K562 (cell line): ENCODE data around the gene KLK13. TPM values are rescaled to one million over a fixed set of nuclear protein-coding genes. Genes with fewer than 3 reads are reported as not detected.
A peak's percentile ranks its signal among the peaks of the same experiment; 100 is the strongest.

Experiments used
- ATAC-seq: fragments of 200-7000 bp; cut with Tn5 transposase; 3 replicates; pipeline ENCODE4 v1.9.1; 2020; ENCODE audit warnings: moderate library complexity
- BruUV-seq: library from RNA; stranded (reverse); fragments of 400-500 nt; replicated peaks from 2 replicates; lab custom pipeline; 2021; lab: Mats Ljungman, UMichigan
- CTCF ChIA-PET: fragments of 300-600 bp; formaldehyde crosslinking; extraction: SDS; loops from one replicate; lab custom pipeline; 2021; ENCODE audit warnings: low intra/inter-chr PET ratio; lab: Yijun Ruan, JAX
- POLR2A ChIA-PET: fragments of 300-600, 350-650 bp; sonication (Branson Sonifier 250); formaldehyde crosslinking; extraction: SDS; loops from one replicate; lab custom pipeline; 2021; ENCODE audit warnings: antibody characterized with exemption, inconsistent platforms; lab: Yijun Ruan, JAX
- DNase-seq, 4 experiments: peaks; one replicate each; pipeline versions ENCODE4 v3.0.0 to v3.0.0-alpha.2; 2011 to 2018; ENCODE audit warnings: low spot score in 3 of 4, mixed read lengths in 3 of 4; ENCODE audit errors: extremely low read depth in 1 of 4
- FAIRE-seq: peaks from 2 replicates; lab custom pipeline; 2011; peaks lifted over from hg19 to GRCh38; lab: Jason Lieb, UNC
- H2AFZ ChIP-seq: 2 replicates; pipeline ENCODE4 v1.6.0; 2011; ENCODE audit warnings: low read depth, low read length, control low read depth, inconsistent platforms
- H3K27ac ChIP-seq: fragments of 200-600 bp; 3 replicates; pipeline ENCODE4 v1.8.0; 2011; ENCODE audit warnings: low read depth, mild to moderate bottlenecking, control low read depth, inconsistent platforms, low read length, moderate library complexity, mixed read lengths; ENCODE audit errors: extremely low read depth
- H3K27me3 ChIP-seq, 2 experiments: fragments of 300-600 bp in 1 of 2; 2 replicates in 1 of 2; 3 replicates in 1 of 2; pipeline versions ENCODE4 v1.6.0 to v1.8.0; 2011; ENCODE audit warnings: inconsistent platforms in 2 of 2, low read length in 2 of 2, mild to moderate bottlenecking in 1 of 2, mixed read lengths in 1 of 2, moderate library complexity in 1 of 2; ENCODE audit not compliant: control insufficient read depth in 2 of 2, insufficient read depth in 2 of 2
- H3K36me3 ChIP-seq: fragments of 300-600 bp; 3 replicates; pipeline ENCODE4 v1.8.0; 2011; ENCODE audit warnings: mild to moderate bottlenecking, low read length, inconsistent platforms; ENCODE audit not compliant: control insufficient read depth, insufficient read depth
- H3K4me1 ChIP-seq, 2 experiments: fragments of 200-600 bp in 1 of 2; replicated peaks in 1 of 2; 2 replicates in 1 of 2; 3 replicates in 1 of 2; pipeline versions ENCODE4 v1.5.1 to v1.8.0; 2011; ENCODE audit warnings: inconsistent platforms in 2 of 2, low read length in 2 of 2, mild to moderate bottlenecking in 1 of 2, mixed read lengths in 1 of 2, moderate library complexity in 1 of 2; ENCODE audit not compliant: control insufficient read depth in 2 of 2, insufficient read depth in 2 of 2
- H3K4me2 ChIP-seq: 2 replicates; pipeline ENCODE4 v1.6.1; 2011; ENCODE audit warnings: low read length, control low read depth, inconsistent platforms, mixed read lengths; ENCODE audit not compliant: insufficient read depth
- H3K4me3 ChIP-seq: fragments of 200-600 bp; sonication (generic), shearing (Covaris generic); 2 replicates; pipeline ENCODE4 v1.5.1; 2016; ENCODE audit warnings: control low read depth, inconsistent platforms
- H3K79me2 ChIP-seq: fragments of 200-600 bp; 3 replicates; pipeline ENCODE4 v1.8.0; 2011; ENCODE audit warnings: low read length, inconsistent platforms; ENCODE audit not compliant: control insufficient read depth, insufficient read depth
- H3K9ac ChIP-seq, 2 experiments: 2 replicates each; pipeline versions ENCODE4 v1.6.0 to v1.6.1; 2011; ENCODE audit warnings: low read depth in 2 of 2, low read length in 2 of 2, control low read depth in 1 of 2, inconsistent platforms in 1 of 2, mild to moderate bottlenecking in 1 of 2, mixed read lengths in 1 of 2; ENCODE audit not compliant: insufficient read depth in 1 of 2
- H3K9me1 ChIP-seq: one replicate; pipeline ENCODE4 v1.6.0; 2011; ENCODE audit warnings: inconsistent platforms, mild to moderate bottlenecking, low read length, moderate library complexity; ENCODE audit not compliant: control insufficient read depth, insufficient read depth
- H3K9me3 ChIP-seq: replicated peaks from 2 replicates; pipeline ENCODE4 v1.5.1; 2011; ENCODE audit warnings: low read depth, low read length, inconsistent platforms; ENCODE audit not compliant: control insufficient read depth, insufficient read depth
- H4K20me1 ChIP-seq: replicated peaks from 2 replicates; pipeline ENCODE4 v1.6.1; 2011; ENCODE audit warnings: low read length, inconsistent platforms, mixed read lengths; ENCODE audit not compliant: control insufficient read depth, insufficient read depth
- COPS2 ChIP-seq: fragments of 450-650 bp; conservative IDR thresholded peaks from 2 replicates; pipeline ENCODE4 v1.6.1; 2016; ENCODE audit warnings: mild to moderate bottlenecking, moderate library complexity
- DNMT1 ChIP-seq: fragments of 450-650 bp; IDR thresholded peaks from 2 replicates; pipeline ENCODE4 v1.6.1; 2016; ENCODE audit warnings: antibody characterized with exemption, mild to moderate bottlenecking
- E2F6 ChIP-seq, 2 experiments: IDR thresholded peaks; 2 replicates each; pipeline ENCODE4 v1.6.1; 2011; ENCODE audit warnings: borderline replicate concordance in 1 of 2, control low read depth in 1 of 2, low read depth in 1 of 2, low read length in 1 of 2, mild to moderate bottlenecking in 1 of 2, mixed read lengths in 1 of 2, moderate library complexity in 1 of 2; ENCODE audit not compliant: insufficient read depth in 1 of 2, insufficient read length in 1 of 2, poor library complexity in 1 of 2, severe bottlenecking in 1 of 2; ENCODE audit errors: extremely low read depth in 1 of 2
- EHMT2 ChIP-seq: fragments of 450-650 bp; IDR thresholded peaks from 2 replicates; pipeline ENCODE4 v1.6.1; 2018; ENCODE audit warnings: antibody characterized with exemption
- ELF4 ChIP-seq: fragments of 450-650 bp; formaldehyde crosslinking; IDR thresholded peaks from 2 replicates; pipeline ENCODE4 v1.4.0; 2022; ENCODE audit warnings: missing genetic modification characterization
- EP400 ChIP-seq: fragments of 450-650 bp; IDR thresholded peaks from 2 replicates; pipeline ENCODE4 v1.6.1; 2017; ENCODE audit warnings: antibody characterized with exemption, mild to moderate bottlenecking, moderate library complexity
- HCFC1 ChIP-seq: IDR thresholded peaks from 2 replicates; pipeline ENCODE4 v1.6.1; 2012; ENCODE audit warnings: low read depth, low read length, improper control_type of control experiment
- HDAC1 ChIP-seq, 2 experiments: fragments of 450-650 bp; IDR thresholded peaks; 2 replicates each; pipeline ENCODE4 v1.6.1; 2016 to 2017; ENCODE audit warnings: inconsistent platforms in 1 of 2, mild to moderate bottlenecking in 1 of 2, moderate library complexity in 1 of 2
- HNRNPL ChIP-seq: fragments of 200-400 bp; formaldehyde crosslinking; IDR thresholded peaks from 2 replicates; pipeline ENCODE4 v1.6.1; 2017; ENCODE audit warnings: low read depth, mild to moderate bottlenecking, low read length
- HNRNPUL1 ChIP-seq: fragments of 200-400 bp; formaldehyde crosslinking; IDR thresholded peaks from 2 replicates; pipeline ENCODE4 v1.6.1; 2017; ENCODE audit warnings: low read length
- KDM1A ChIP-seq, 2 experiments: fragments of 450-650 bp; IDR thresholded peaks; 2 replicates each; pipeline ENCODE4 v1.6.1; 2016; ENCODE audit warnings: mild to moderate bottlenecking in 2 of 2
- MAFK ChIP-seq: IDR thresholded peaks from 2 replicates; pipeline ENCODE4 v1.6.1; 2011; ENCODE audit warnings: low read length, improper control_type of control experiment
- NFYB ChIP-seq: IDR thresholded peaks from 2 replicates; pipeline ENCODE4 v1.6.1; 2011; ENCODE audit warnings: mild to moderate bottlenecking, moderate library complexity; ENCODE audit not compliant: insufficient read length; ENCODE audit errors: extremely low read depth
- PURB ChIP-seq: sonication (generic); formaldehyde crosslinking; IDR thresholded peaks from 2 replicates; pipeline ENCODE4 v1.9.0; 2021; ENCODE audit warnings: low read depth, mild to moderate bottlenecking, missing genetic modification reagents
- SMAD2 ChIP-seq: fragments of 150-350 bp; IDR thresholded peaks from 2 replicates; pipeline ENCODE4 v1.6.1; 2014; ENCODE audit warnings: low read depth, mild to moderate bottlenecking, low read length
- SNRNP70 ChIP-seq: fragments of 200-400 bp; formaldehyde crosslinking; optimal IDR thresholded peaks from 2 replicates; pipeline ENCODE3; 2017; ENCODE audit warnings: low read depth, low read length
- SRSF7 ChIP-seq: fragments of 200-400 bp; formaldehyde crosslinking; optimal IDR thresholded peaks from 2 replicates; pipeline ENCODE3; 2017; ENCODE audit warnings: mild to moderate bottlenecking, low read depth, low read length
- STAT5A ChIP-seq: IDR thresholded peaks from 2 replicates; pipeline ENCODE4 v1.6.1; 2012; ENCODE audit warnings: low read length, inconsistent platforms, borderline replicate concordance
- TAF7 ChIP-seq: fragments of 450-650 bp; IDR thresholded peaks from 2 replicates; pipeline ENCODE4 v1.6.1; 2016; ENCODE audit warnings: missing genetic modification characterization, missing compliant biosample characterization
- TCF3 ChIP-seq: sonication (generic); formaldehyde crosslinking; IDR thresholded peaks from 2 replicates; pipeline ENCODE4 v1.4.0; 2020; ENCODE audit warnings: mild to moderate bottlenecking, missing genetic modification reagents
- WGBS: fragments of 100-300 bp; shearing (Covaris generic); methylation state at CpG from one replicate; pipeline ENCODE4 v1.1.6; 2016; ENCODE audit warnings: low coverage, mixed read lengths; ENCODE audit not compliant: insufficient coverage; ENCODE audit errors: missing lambda C conversion rate; 5-methylcytosine and 5-hydroxymethylcytosine counted together
- in situ Hi-C: fragments of 300-500 bp; cut with MboI; formaldehyde crosslinking; loops from 4 replicates; pipeline ENCODE4 v1.15.0; 2018; ENCODE audit warnings: inconsistent platforms, mixed read lengths
- intact Hi-C: fragments of 100-400 bp; cut with micrococcal nuclease; formaldehyde crosslinking; loops from 2 replicates; pipeline ENCODE4 v1.14.2; 2022
- polyA plus RNA-seq, 8 experiments: library from polyadenylated mRNA; depleted of rRNA in 4 of 8; stranded (reverse) in 5 of 8; unstranded in 3 of 8; fragments of >200 nt; fragmentation: Nextera tagmentation in 2 of 8; fragmentation: Illumina TruSeq in 1 of 8; extraction: Ambion mirVana in 2 of 8; extraction: Trizol in 1 of 8; gene quantifications; 2 replicates each; pipeline versions ENCODE4 v1.2.1 to v1.2.3, GENCODE V29; 2011 to 2014; ENCODE audit warnings: inconsistent platforms in 1 of 8, missing spikeins in 1 of 8
- total RNA-seq, 7 experiments: library from RNA; depleted of rRNA in 6 of 7; stranded (reverse); fragments of >200 nt in 6 of 7; fragmentation: Illumina TruSeq in 2 of 7; extraction: Trizol in 2 of 7; gene quantifications; 2 replicates each; pipeline versions ENCODE4 v1.2.1 to v1.2.3, GENCODE V29; 2011 to 2021; ENCODE audit warnings: low replicate concordance in 1 of 7
- TF ChIP-seq, protein P1 (sequence below): fragments of 250-450 bp; sonication (Bioruptor Pico); IDR thresholded peaks from 2 replicates; pipeline ENCODE4 v1.5.1; 2021; ENCODE audit warnings: mild to moderate bottlenecking

KLK13 gene
- total and polyA plus RNA-seq, 9 of the 15 experiments (the other 6 are each of a cell fraction or from before 2014, with no cell fraction given), result 0.72 to 9.0 (median 2.3) TPM

DNA sequence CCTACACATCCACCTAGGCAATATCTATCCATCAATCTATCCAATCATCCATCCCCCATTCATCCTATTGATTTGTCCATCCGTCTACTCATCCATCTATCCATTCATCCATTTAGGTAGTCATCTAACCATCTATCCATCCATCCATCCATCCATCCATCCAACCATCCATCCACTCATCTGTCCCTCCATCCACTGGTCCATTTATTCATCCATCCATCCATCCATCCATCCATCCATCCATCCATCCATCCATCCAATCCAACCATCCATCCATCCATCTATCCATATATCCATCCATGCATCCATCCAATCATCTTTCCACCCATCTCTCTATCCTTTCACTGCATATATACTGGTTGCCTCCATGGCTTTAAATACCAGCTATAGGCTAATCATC is 3.9 kb downstream of the KLK13 start:
- Histone ChIP-seq H4K20me1 (no peaks in the 10 kb centered on the region), H3K4me3 (no peak overlapping the region), H3K4me2 (no peak overlapping the region), H2AFZ (no peak overlapping the region), H3K4me1 (peaks cover 13 to 15% of the 10 kb centered on the region in 2 experiments), H3K36me3 (no peaks in the 10 kb centered on the region), H3K9me1 (no peaks in the 10 kb centered on the region), H3K79me2 (no peaks in the 10 kb centered on the region), H3K27me3 (no peaks in the 10 kb centered on the region), H3K9ac (no peak overlapping the region), H3K27ac (no peak overlapping the region), H3K9me3 (no peaks in the 10 kb centered on the region)
- TF ChIP-seq SNRNP70 (no peak), E2F6 (IDR thresholded peaks at IDR 0.05; ENCODE audit: borderline replicate concordance in 1 of 2, extremely low read depth in 1 of 2, insufficient read depth in 1 of 2, insufficient read length in 1 of 2, low read depth in 1 of 2, low read length in 1 of 2, poor library complexity in 1 of 2, severe bottlenecking in 1 of 2) (no peak), STAT5A (no peak), NFYB (no peak), MAFK (no peak), HCFC1 (no peak), SRSF7 (no peak), SMAD2 (no peak), DNMT1 (no peak), EP400 (no peak), HNRNPL (no peak), HNRNPUL1 (no peak), HDAC1 (IDR thresholded peaks at IDR 0.05) (0 out of 4 replicates have a peak, but pooled peaks of 1 of the 2 experiments have one; percentile 13), EHMT2 (peak; percentile 66; the same call in 1 of the 2 replicates), TAF7 (tag) (no peak), KDM1A (IDR thresholded peaks at IDR 0.05) (0 out of 4 replicates have a peak, but pooled peaks of 1 of the 2 experiments have one; percentile 21), COPS2 (no peak), PURB (CRISPR knock-in tag) (no peak), ELF4 (CRISPR knock-in tag) (peak; percentile 74; the same call in 1 of the 2 replicates), TCF3 (CRISPR knock-in tag) (no peak)
- TF ChIP-seq, protein P1, sequence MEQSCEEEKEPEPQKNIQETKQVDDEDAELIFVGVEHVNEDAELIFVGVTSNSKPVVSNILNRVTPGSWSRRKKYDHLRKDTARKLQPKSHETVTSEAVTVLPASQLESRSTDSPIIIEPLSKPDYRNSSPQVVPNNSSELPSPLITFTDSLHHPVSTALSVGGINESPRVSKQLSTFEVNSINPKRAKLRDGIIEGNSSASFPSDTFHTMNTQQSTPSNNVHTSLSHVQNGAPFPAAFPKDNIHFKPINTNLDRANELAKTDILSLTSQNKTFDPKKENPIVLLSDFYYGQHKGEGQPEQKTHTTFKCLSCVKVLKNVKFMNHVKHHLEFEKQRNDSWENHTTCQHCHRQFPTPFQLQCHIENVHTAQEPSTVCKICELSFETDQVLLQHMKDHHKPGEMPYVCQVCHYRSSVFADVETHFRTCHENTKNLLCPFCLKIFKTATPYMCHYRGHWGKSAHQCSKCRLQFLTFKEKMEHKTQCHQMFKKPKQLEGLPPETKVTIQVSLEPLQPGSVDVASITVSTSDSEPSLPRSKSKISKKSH (CRISPR knock-in tag), result no peak
- no peak for FAIRE-seq
- BruUV-seq, result no TSS peak
- WGBS, result 0% methylated on average over 1 of the region's 1 CpG
- POLR2A ChIA-PET, result interaction anchor here (0.9 kb wide), 1 partner anchor 16 kb away, joined by 4 read pairs; no protein-coding TSS in a partner anchor
- ATAC-seq, result no peak
- CTCF ChIA-PET, result no interaction called here
- intact Hi-C loops (no loop called here), in situ Hi-C loops (no loop called here)
- no peak for DNase-seq
